Karpas-422 (cell line): ENCODE measurements around the gene ITPKB. TPM values are rescaled to one million over a fixed set of nuclear protein-coding genes. Genes with fewer than 3 reads are reported as not detected.
A peak's percentile ranks its signal among the peaks of the same experiment; 100 is the strongest.

Experiments used
- DNase-seq: peaks from one replicate; pipeline ENCODE4 v3.0.0-alpha.2; 2015
- H2AFZ ChIP-seq: fragments of 200-600 bp; sonication (generic); 2 replicates; pipeline ENCODE4 v1.6.1; 2014; ENCODE audit warnings: antibody characterized with exemption, low read length, mixed read lengths
- H3K27ac ChIP-seq: fragments of 200-600 bp; sonication (generic); 2 replicates; pipeline ENCODE4 v1.5.1; 2014; ENCODE audit warnings: mild to moderate bottlenecking, low read length, moderate library complexity
- H3K27me3 ChIP-seq: fragments of 200-600 bp; sonication (generic); 2 replicates; pipeline ENCODE4 v1.6.1; 2014; ENCODE audit warnings: low read length, mixed read lengths
- H3K36me3 ChIP-seq: fragments of 200-600 bp; sonication (generic); 2 replicates; pipeline ENCODE4 v1.6.1; 2014; ENCODE audit warnings: low read length, mixed read lengths; ENCODE audit not compliant: insufficient read depth
- H3K4me1 ChIP-seq: fragments of 200-600 bp; sonication (generic); 2 replicates; pipeline ENCODE4 v1.6.1; 2014; ENCODE audit warnings: mild to moderate bottlenecking, low read length, mixed read lengths
- H3K4me2 ChIP-seq: fragments of 200-600 bp; sonication (generic); 2 replicates; pipeline ENCODE4 v1.6.1; 2014; ENCODE audit warnings: low read length, low read depth, mild to moderate bottlenecking; ENCODE audit not compliant: poor library complexity, severe bottlenecking
- H3K4me3 ChIP-seq: fragments of 200-600 bp; sonication (generic); 2 replicates; pipeline ENCODE4 v1.5.1; 2014; ENCODE audit warnings: mild to moderate bottlenecking, antibody characterized with exemption, low read length, mixed read lengths
- H3K79me2 ChIP-seq: fragments of 200-600 bp; sonication (generic); 2 replicates; pipeline ENCODE4 v1.6.1; 2014; ENCODE audit warnings: mild to moderate bottlenecking, low read length, mixed read lengths
- H3K9ac ChIP-seq: fragments of 200-600 bp; sonication (generic); 2 replicates; pipeline ENCODE4 v1.6.0; 2014; ENCODE audit warnings: low read length
- H3K9me2 ChIP-seq: fragments of 200-600 bp; sonication (generic), shearing (Covaris generic); replicated peaks from 2 replicates; pipeline ENCODE4 v1.6.0; 2014; ENCODE audit warnings: mild to moderate bottlenecking, low read length, moderate library complexity; ENCODE audit not compliant: insufficient read depth
- H3K9me3 ChIP-seq: fragments of 300-700, 200-600 bp; sonication (generic); 2 replicates; pipeline ENCODE4 v1.6.1; 2014; ENCODE audit warnings: low read length, mixed read lengths
- H4K20me1 ChIP-seq: fragments of 200-600 bp; sonication (generic); 2 replicates; pipeline ENCODE4 v1.6.1; 2014; ENCODE audit warnings: mild to moderate bottlenecking, antibody characterized with exemption, low read length, low read depth; ENCODE audit not compliant: insufficient read depth
- total RNA-seq: library from RNA; depleted of rRNA; stranded (reverse); fragments of >200 nt; shearing (Covaris generic); gene quantifications from 2 replicates; pipeline ENCODE4 v1.2.3, GENCODE V29; 2014; ENCODE audit warnings: low replicate concordance

ITPKB gene
- total RNA-seq, 1 experiment from 2014 or later = 79.0 TPM

- Histone ChIP-seq H3K9ac (no peak overlapping the region), H3K4me3 (no peak overlapping the region), H4K20me1 (no peaks in the 10 kb centered on the region), H3K79me2 (no peaks in the 10 kb centered on the region), H3K36me3 (no peaks in the 10 kb centered on the region), H3K27me3 (no peaks in the 10 kb centered on the region), H3K9me2 (no peaks in the 10 kb centered on the region), H3K27ac (no peak overlapping the region), H2AFZ (no peak overlapping the region), H3K4me1 (no peaks in the 10 kb centered on the region), H3K9me3 (no peaks in the 10 kb centered on the region), H3K4me2 (no peak overlapping the region)
- no peak for DNase-seq
These were observed 127.8 kb downstream of the ITPKB start for GRCh38 chr1:226611301-226611700.

GRCh38 chr1:226610671-226611070 is 128.4 kb downstream of the ITPKB start:
- no peak overlapping the region for H3K4me2 ChIP-seq
- DNase-seq = no peak
- no peaks in the 10 kb centered on the region for H3K36me3 ChIP-seq
- H3K9ac ChIP-seq = no peak overlapping the region
- no peaks in the 10 kb centered on the region for H3K9me2 ChIP-seq
- no peaks in the 10 kb centered on the region for H3K9me3 ChIP-seq
- no peak overlapping the region for H3K27ac ChIP-seq
- H3K4me3 ChIP-seq = no peak overlapping the region
- H2AFZ ChIP-seq = no peak overlapping the region
- no peaks in the 10 kb centered on the region for H3K79me2 ChIP-seq
- no peaks in the 10 kb centered on the region for H4K20me1 ChIP-seq
- no peaks in the 10 kb centered on the region for H3K4me1 ChIP-seq
- no peaks in the 10 kb centered on the region for H3K27me3 ChIP-seq

DNA sequence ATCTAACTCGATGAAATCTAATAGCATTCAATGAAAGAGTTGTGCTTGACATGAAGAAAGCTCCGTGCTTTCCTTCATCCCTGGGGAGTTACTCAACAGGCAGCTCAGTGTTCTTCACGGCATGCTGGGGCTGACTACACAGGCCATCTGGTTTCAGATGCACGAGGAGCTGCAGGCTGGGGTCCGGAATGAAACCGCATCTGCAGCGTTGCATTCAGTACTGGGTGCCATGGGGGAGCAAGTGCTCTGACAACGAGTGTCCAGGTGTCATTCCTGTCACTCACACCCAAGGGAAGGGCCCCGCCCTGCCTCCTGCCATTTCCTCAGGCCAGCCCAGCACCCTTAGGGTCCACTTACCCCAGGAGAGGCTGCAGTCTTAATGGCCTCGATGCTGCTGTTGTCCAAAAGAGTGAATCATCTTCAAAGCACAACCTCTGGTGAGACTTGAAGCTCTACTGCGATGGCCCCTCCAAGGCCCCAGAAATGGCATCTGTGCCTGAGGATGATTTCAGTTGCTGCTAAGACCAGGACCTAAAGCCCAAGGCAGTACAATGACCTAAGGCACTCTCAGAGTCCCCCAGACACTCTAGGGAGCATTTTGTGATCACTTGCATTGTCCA is 129.1 kb downstream of the ITPKB start:
- H3K9me2 ChIP-seq = no peaks in the 10 kb centered on the region
- no peaks in the 10 kb centered on the region for H3K4me1 ChIP-seq

DNA sequence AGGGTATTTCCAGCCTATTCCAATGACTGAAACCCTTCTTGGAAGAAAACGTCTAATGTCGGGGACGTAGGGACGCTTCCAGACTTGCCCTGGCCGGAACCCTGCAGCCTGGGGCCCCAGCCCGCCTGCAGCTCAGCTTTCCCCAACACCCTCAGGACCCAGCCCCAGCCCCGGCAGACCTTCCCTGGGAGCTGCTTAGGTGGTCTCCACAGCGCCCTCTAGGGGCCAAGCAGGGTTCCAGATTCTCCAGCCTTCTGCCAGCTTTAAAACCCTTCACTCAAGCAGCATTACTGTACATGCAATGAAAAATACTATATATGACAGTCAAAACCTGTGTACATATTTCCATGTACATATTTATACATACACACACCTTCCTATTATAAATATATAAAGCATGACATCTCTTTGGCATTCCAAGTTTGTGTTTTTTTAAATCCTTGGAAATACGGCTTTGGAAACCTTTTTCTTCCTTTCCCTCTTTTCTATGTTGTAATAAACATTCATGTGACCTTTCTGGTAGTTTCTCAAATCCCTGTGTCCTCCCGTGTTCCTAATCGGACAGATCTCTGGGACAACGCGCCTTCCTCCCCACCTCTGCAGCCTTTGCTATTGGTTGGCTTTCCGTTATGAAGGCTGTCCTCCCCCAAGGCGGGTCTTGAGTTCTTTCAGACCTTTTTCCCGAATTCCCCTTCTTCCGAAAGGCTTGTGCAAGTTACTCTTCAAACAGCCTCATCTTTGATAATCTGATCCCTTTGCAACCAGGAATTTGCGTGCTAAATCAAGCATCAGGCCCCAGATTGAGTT is 130.2 kb downstream of the ITPKB start:
- no peak overlapping the region for H2AFZ ChIP-seq

More for the DNA sequence above, 129.1 kb downstream of the ITPKB start:
- Histone ChIP-seq H3K27me3 (no peaks in the 10 kb centered on the region), H3K27ac (no peak overlapping the region), H3K9me3 (no peaks in the 10 kb centered on the region), H4K20me1 (no peaks in the 10 kb centered on the region), H3K4me3 (no peak overlapping the region), H3K79me2 (no peaks in the 10 kb centered on the region), H3K9ac (no peak overlapping the region), H2AFZ (no peak overlapping the region), H3K36me3 (no peaks in the 10 kb centered on the region), H3K4me2 (no peak overlapping the region)
- DNase-seq = no peak

GRCh38 chr1:226607821-226608220 is 131.3 kb downstream of the ITPKB start:
- Histone ChIP-seq H3K27me3 (no peaks in the 10 kb centered on the region), H3K9ac (no peak overlapping the region), H3K4me1 (peaks cover 10% of the 10 kb centered on the region), H3K4me3 (no peak overlapping the region), H3K9me2 (no peaks in the 10 kb centered on the region), H4K20me1 (no peaks in the 10 kb centered on the region), H3K27ac (no peak overlapping the region), H2AFZ (no peak overlapping the region), H3K9me3 (no peaks in the 10 kb centered on the region), H3K79me2 (no peaks in the 10 kb centered on the region), H3K36me3 (no peaks in the 10 kb centered on the region), H3K4me2 (no peak overlapping the region)
- DNase-seq = no peak

More for the DNA sequence above, 130.2 kb downstream of the ITPKB start:
- Histone ChIP-seq H3K4me2 (no peak overlapping the region), H3K9me2 (no peaks in the 10 kb centered on the region), H3K27me3 (no peaks in the 10 kb centered on the region), H4K20me1 (no peaks in the 10 kb centered on the region), H3K79me2 (no peaks in the 10 kb centered on the region), H3K27ac (no peak overlapping the region), H3K4me3 (no peak overlapping the region), H3K9ac (no peak overlapping the region), H3K4me1 (peaks cover under 1% of the 10 kb centered on the region; the same call in 1 of the 2 replicates), H3K9me3 (no peaks in the 10 kb centered on the region), H3K36me3 (no peaks in the 10 kb centered on the region)
- peak; percentile 91 for DNase-seq

- Histone ChIP-seq H4K20me1 (no peaks in the 10 kb centered on the region), H2AFZ (no peak overlapping the region), H3K27me3 (no peaks in the 10 kb centered on the region), H3K4me3 (no peak overlapping the region), H3K9ac (no peak overlapping the region), H3K36me3 (no peaks in the 10 kb centered on the region), H3K79me2 (no peaks in the 10 kb centered on the region), H3K9me3 (no peaks in the 10 kb centered on the region), H3K27ac (no peak overlapping the region), H3K4me2 (no peak overlapping the region), H3K9me2 (no peaks in the 10 kb centered on the region), H3K4me1 (peaks cover 10% of the 10 kb centered on the region)
- DNase-seq = no peak
These were observed 131.8 kb downstream of the ITPKB start for GRCh38 chr1:226607268-226607660.

- Histone ChIP-seq H3K27me3 (no peaks in the 10 kb centered on the region), H3K9ac (no peak overlapping the region), H3K9me2 (no peaks in the 10 kb centered on the region), H3K4me1 (peaks cover 10% of the 10 kb centered on the region), H2AFZ (no peak overlapping the region), H3K4me2 (no peak overlapping the region), H3K36me3 (no peaks in the 10 kb centered on the region), H4K20me1 (no peaks in the 10 kb centered on the region), H3K27ac (no peak overlapping the region), H3K9me3 (no peaks in the 10 kb centered on the region), H3K79me2 (no peaks in the 10 kb centered on the region), H3K4me3 (no peak overlapping the region)
- no peak for DNase-seq
These were observed 132.5 kb downstream of the ITPKB start for GRCh38 chr1:226606311-226607267.
